ENCODE results near the gene RIT1.

RIT1 gene

GRCh38 chr1:155880251-155880650, 30.9 kb downstream of the RIT1 start:
- no peaks in the 10 kb centered on the region for H3K4me1 ChIP-seq
- no peak for DNase-seq
- H3K27me3 ChIP-seq = no peaks in the 10 kb centered on the region
- H3K4me3 ChIP-seq = no peak overlapping the region
- H3K27ac ChIP-seq = no peak overlapping the region
- TF ChIP-seq CTCF (IDR thresholded peaks at IDR 0.05) = no peak
- intact Hi-C loops (cut with DNase I; ENCODE audit: low total_unique reads) = no loop called here
- H3K9me3 ChIP-seq = no peaks in the 10 kb centered on the region
- peaks cover 29 to 41% (median 39%) of the 10 kb centered on the region in 3 donors for H3K36me3 ChIP-seq

GRCh38 chr1:155877945-155878344, 33.2 kb downstream of the RIT1 start:
- intact Hi-C loops (cut with DNase I; ENCODE audit: low total_unique reads) = no loop called here
- Histone ChIP-seq H3K4me1 (no peaks in the 10 kb centered on the region), H3K36me3 (peaks cover 26 to 36% (median 35%) of the 10 kb centered on the region in 3 donors), H3K27me3 (no peaks in the 10 kb centered on the region), H3K9me3 (no peaks in the 10 kb centered on the region), H3K4me3 (no peak overlapping the region), H3K27ac (no peak overlapping the region)
- no peak for TF ChIP-seq CTCF (IDR thresholded peaks at IDR 0.05)
- no peak for DNase-seq

GRCh38 chr1:155873860-155874259, 37.3 kb downstream of the RIT1 start:
- Histone ChIP-seq H3K27me3 (no peaks in the 10 kb centered on the region), H3K9me3 (no peaks in the 10 kb centered on the region), H3K36me3 (peaks cover 0 to 14% (median 12%) of the 10 kb centered on the region in 3 donors), H3K4me3 (no peak overlapping the region), H3K4me1 (peaks cover 0 to 11% (median 9%) of the 10 kb centered on the region in 4 donors), H3K27ac (no peak overlapping the region)
- intact Hi-C loops (cut with DNase I; ENCODE audit: low total_unique reads) = no loop called here
- no peak for TF ChIP-seq CTCF (IDR thresholded peaks at IDR 0.05)
- no peak for DNase-seq

GRCh38 chr1:155872527-155872926, 38.6 kb downstream of the RIT1 start:
- no peaks in the 10 kb centered on the region for H3K9me3 ChIP-seq
- no peaks in the 10 kb centered on the region for H3K27me3 ChIP-seq
- intact Hi-C loops (cut with DNase I; ENCODE audit: low total_unique reads) = no loop called here
- peaks cover 0 to 23% (median 20%) of the 10 kb centered on the region in 3 donors for H3K36me3 ChIP-seq
- no peak for DNase-seq
- H3K4me1 ChIP-seq = peaks cover 0 to 11% (median 9%) of the 10 kb centered on the region in 4 donors
- no peak for TF ChIP-seq CTCF (IDR thresholded peaks at IDR 0.05)
- no peak overlapping the region for H3K27ac ChIP-seq
- H3K4me3 ChIP-seq = no peak overlapping the region

- no peak for TF ChIP-seq CTCF (IDR thresholded peaks at IDR 0.05)
- Histone ChIP-seq H3K9me3 (no peaks in the 10 kb centered on the region), H3K27me3 (no peaks in the 10 kb centered on the region), H3K4me3 (no peak overlapping the region), H3K27ac (peak overlapping the region in 1 of 2 donors; percentile 26), H3K36me3 (peaks cover 0 to 23% (median 20%) of the 10 kb centered on the region in 3 donors), H3K4me1 (peaks cover 0 to 11% (median 9%) of the 10 kb centered on the region in 4 donors)
- peak in 1 of 2 donors; percentile 28 for DNase-seq
- intact Hi-C loops (cut with DNase I; ENCODE audit: low total_unique reads) = no loop called here
Measured at GRCh38 chr1:155871390-155871789, 39.8 kb downstream of the RIT1 start.

GRCh38 chr1:155867766-155868165, 43.4 kb downstream of the RIT1 start:
- Histone ChIP-seq H3K36me3 (peaks cover 0 to 23% (median 20%) of the 10 kb centered on the region in 3 donors), H3K4me3 (no peak overlapping the region), H3K27me3 (no peaks in the 10 kb centered on the region), H3K4me1 (peaks cover 0 to 11% (median 9%) of the 10 kb centered on the region in 4 donors), H3K9me3 (no peaks in the 10 kb centered on the region), H3K27ac (no peak overlapping the region)
- intact Hi-C loops (cut with DNase I; ENCODE audit: low total_unique reads) = no loop called here
- DNase-seq = no peak
- no peak for TF ChIP-seq CTCF (IDR thresholded peaks at IDR 0.05)
